ENCODE measurements around the gene CDK5RAP2.
A peak's percentile ranks its signal among the peaks of the same experiment; 100 is the strongest.
"Not testable (repeated sequence)": the region's sequence is repeated elsewhere in the genome, so short reads cannot be mapped to it uniquely, and the experiment has no call there.

CDK5RAP2 gene

DNA sequence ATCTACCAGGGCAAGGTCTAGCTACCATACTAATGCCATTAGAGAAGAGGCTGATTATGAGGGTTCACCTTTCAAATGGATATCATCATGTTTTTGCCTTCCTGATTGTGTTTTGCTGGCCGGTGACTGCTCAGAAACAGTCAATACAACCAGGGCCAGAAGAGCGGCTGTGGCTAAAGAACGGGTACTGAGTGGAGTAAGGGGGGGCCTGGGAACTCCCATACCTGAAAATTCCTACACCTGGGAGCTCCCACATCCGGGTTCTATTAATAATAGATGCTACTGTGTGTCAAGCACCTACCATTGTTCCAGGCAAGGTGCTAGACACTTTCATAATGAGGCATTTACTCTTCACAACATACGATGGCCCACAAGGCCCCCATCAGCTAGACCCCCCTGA is 79.2 kb downstream of the CDK5RAP2 start:
- H3K36me3 ChIP-seq (ENCODE audit: insufficient read depth, low read depth, low read length), result peaks cover 44% of the 10 kb centered on the region

DNA sequence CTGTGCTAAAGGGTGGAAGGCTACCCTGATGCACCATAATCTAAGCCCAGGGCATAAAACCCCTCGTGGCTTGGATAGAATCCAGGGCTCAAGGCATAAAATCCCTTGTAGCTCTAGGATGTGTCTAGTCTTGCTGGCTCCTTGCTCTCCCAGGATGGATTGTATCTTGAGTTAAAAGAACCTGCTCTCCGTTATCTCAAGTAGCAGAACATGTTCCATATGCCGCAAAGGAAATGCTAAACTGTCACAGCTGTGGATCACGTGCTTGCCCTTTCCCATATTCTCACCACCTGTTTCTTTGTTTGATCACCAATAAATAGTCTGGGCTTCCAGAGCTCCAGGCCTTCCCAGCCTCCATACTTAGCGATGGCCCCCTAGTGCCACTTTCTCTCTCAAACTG is 82.1 kb downstream of the CDK5RAP2 start:
- not testable (repeated sequence) for H3K9me3 ChIP-seq (ENCODE audit: insufficient read depth, low read depth, low read length); H3K4me1 ChIP-seq (ENCODE audit: insufficient read depth, low read length); H3K27ac ChIP-seq (ENCODE audit: low read length); H3K9ac ChIP-seq (ENCODE audit: low read depth, low read length); H3K4me3 ChIP-seq (ENCODE audit: low read length); H3K27me3 ChIP-seq (ENCODE audit: insufficient read depth, low read length)
- H3K36me3 ChIP-seq (ENCODE audit: insufficient read depth, low read depth, low read length), result peaks cover 30% of the 10 kb centered on the region

More for the DNA sequence above, 79.2 kb downstream of the CDK5RAP2 start:
- no peaks in the 10 kb centered on the region for H3K4me1 ChIP-seq (ENCODE audit: insufficient read depth, low read length)
- peaks cover 10% of the 10 kb centered on the region for H3K9me3 ChIP-seq (ENCODE audit: insufficient read depth, low read depth, low read length)
- H3K4me3 ChIP-seq (ENCODE audit: low read length), result no peak overlapping the region
- H3K9ac ChIP-seq (ENCODE audit: low read depth, low read length), result no peak overlapping the region
- H3K27ac ChIP-seq (ENCODE audit: low read length), result no peak overlapping the region
- no peaks in the 10 kb centered on the region for H3K27me3 ChIP-seq (ENCODE audit: insufficient read depth, low read length)

DNA sequence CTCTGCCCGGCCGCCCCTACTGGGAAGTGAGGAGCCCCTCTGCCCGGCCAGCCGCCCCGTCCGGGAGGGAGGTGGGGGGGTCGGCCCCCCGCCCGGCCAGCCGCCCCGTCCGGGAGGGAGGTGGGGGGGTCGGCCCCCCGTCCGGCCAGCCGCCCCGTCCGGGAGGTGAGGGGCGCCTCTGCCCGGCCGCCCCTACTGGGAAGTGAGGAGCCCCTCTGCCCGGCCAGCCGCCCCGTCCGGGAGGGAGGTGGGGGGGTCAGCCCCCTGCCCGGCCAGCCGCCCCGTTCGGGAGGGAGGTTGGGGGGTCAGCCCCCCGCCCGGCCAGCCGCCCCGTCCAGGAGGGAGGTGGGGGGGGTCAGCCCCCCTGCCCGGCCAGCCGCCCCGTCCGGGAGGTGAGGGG is 83.5 kb downstream of the CDK5RAP2 start:
- not testable (repeated sequence) for H3K9me3 ChIP-seq (ENCODE audit: insufficient read depth, low read depth, low read length); H3K27ac ChIP-seq (ENCODE audit: low read length); H3K27me3 ChIP-seq (ENCODE audit: insufficient read depth, low read length); H3K4me3 ChIP-seq (ENCODE audit: low read length); H3K4me1 ChIP-seq (ENCODE audit: insufficient read depth, low read length); H3K9ac ChIP-seq (ENCODE audit: low read depth, low read length)
- H3K36me3 ChIP-seq (ENCODE audit: insufficient read depth, low read depth, low read length), result peaks cover 16% of the 10 kb centered on the region

DNA sequence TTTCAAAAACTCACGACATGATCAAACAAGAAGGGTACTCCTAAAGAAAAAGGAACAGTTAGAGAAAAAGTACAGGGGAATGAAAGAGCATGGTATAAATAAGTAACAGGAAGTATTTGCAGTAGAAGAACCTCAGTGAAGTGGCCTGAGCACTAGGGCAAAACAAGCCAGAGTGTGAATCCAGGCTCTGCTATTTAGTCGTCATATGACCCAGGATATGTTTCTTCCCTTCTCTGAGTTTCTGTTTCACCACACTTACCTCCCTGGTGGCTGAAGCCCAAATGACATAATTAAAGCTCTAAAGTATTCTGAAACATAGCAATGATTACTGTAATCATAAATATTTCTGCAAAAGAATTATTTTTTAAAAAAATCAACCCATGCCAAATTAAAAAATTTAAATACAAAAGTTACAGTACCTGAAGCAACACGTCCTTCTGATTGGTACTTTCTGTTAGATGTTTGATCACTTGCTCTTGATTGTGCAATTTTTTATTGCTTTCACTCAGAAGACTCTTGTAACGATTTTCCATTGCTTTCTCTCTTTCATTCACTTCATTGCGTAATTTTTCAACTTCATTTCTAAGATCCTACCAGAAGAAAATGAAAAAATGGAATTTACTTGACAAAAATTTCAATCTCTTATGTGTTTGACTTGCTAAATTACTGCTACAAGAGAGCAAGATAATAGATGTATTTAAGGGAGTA is 88.9 kb downstream of the CDK5RAP2 start:
- H3K4me3 ChIP-seq (ENCODE audit: low read length), result no peak overlapping the region
- peaks cover 6% of the 10 kb centered on the region; the same call in 1 of the 2 replicates for H3K4me1 ChIP-seq (ENCODE audit: insufficient read depth, low read length)
- peaks cover 50% of the 10 kb centered on the region for H3K36me3 ChIP-seq (ENCODE audit: insufficient read depth, low read depth, low read length)
- no peak overlapping the region for H3K27ac ChIP-seq (ENCODE audit: low read length)
- H3K9ac ChIP-seq (ENCODE audit: low read depth, low read length), result no peak overlapping the region; the same call in 1 of the 2 replicates
- no peaks in the 10 kb centered on the region for H3K9me3 ChIP-seq (ENCODE audit: insufficient read depth, low read depth, low read length)
- no peaks in the 10 kb centered on the region for H3K27me3 ChIP-seq (ENCODE audit: insufficient read depth, low read length)

DNA sequence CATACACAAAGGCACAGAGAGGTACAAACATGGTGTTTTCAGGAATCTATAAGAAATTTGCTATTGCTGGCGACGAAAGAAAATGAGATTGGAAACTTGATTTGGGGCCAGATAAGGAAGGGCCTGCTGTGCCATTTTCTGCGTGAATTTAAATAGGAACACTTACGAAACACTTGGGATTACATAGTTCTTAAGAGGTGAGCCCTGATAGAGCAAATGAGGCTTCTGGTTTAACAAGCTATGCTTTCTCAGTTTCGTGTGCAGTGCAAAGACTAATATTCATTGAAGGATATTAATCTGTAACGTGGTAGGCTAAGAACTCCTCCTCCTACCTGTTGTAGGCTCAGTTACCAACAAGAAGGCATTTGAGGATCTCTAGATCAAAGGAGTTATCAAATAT is 93.1 kb downstream of the CDK5RAP2 start:
- H3K9ac ChIP-seq (ENCODE audit: low read depth, low read length), result no peak overlapping the region
- H3K9me3 ChIP-seq (ENCODE audit: insufficient read depth, low read depth, low read length), result no peaks in the 10 kb centered on the region
- H3K4me1 ChIP-seq (ENCODE audit: insufficient read depth, low read length), result peaks cover 18% of the 10 kb centered on the region
- no peak overlapping the region for H3K27ac ChIP-seq (ENCODE audit: low read length)
- H3K27me3 ChIP-seq (ENCODE audit: insufficient read depth, low read length), result no peaks in the 10 kb centered on the region
- peaks cover 80% of the 10 kb centered on the region for H3K36me3 ChIP-seq (ENCODE audit: insufficient read depth, low read depth, low read length)
- no peak overlapping the region for H3K4me3 ChIP-seq (ENCODE audit: low read length)

DNA sequence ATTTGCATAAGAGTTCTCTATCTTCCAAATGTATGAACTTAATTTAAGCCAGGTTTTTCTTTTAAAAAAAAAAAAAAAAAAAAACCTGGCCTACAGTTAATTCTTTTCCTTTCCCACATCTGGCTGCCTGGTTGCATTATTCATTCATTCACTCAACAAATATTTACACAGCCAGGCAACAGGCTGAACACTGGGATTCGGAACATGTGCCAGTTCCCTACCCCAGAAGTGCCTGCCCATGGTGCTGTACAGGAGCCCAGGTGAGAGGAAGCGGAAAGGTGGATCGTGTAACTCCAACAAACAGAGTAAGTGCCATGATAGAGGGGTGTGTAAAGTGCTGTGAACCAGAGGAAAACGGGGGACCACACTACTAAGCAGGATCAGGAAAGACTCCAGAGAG is 93.6 kb downstream of the CDK5RAP2 start:
- H3K27me3 ChIP-seq (ENCODE audit: insufficient read depth, low read length), result no peaks in the 10 kb centered on the region
- H3K9ac ChIP-seq (ENCODE audit: low read depth, low read length), result no peak overlapping the region
- H3K36me3 ChIP-seq (ENCODE audit: insufficient read depth, low read depth, low read length), result peaks cover 81% of the 10 kb centered on the region
- peaks cover 15% of the 10 kb centered on the region for H3K4me1 ChIP-seq (ENCODE audit: insufficient read depth, low read length)
- H3K27ac ChIP-seq (ENCODE audit: low read length), result no peak overlapping the region
- H3K9me3 ChIP-seq (ENCODE audit: insufficient read depth, low read depth, low read length), result no peaks in the 10 kb centered on the region
- H3K4me3 ChIP-seq (ENCODE audit: low read length), result no peak overlapping the region

DNA sequence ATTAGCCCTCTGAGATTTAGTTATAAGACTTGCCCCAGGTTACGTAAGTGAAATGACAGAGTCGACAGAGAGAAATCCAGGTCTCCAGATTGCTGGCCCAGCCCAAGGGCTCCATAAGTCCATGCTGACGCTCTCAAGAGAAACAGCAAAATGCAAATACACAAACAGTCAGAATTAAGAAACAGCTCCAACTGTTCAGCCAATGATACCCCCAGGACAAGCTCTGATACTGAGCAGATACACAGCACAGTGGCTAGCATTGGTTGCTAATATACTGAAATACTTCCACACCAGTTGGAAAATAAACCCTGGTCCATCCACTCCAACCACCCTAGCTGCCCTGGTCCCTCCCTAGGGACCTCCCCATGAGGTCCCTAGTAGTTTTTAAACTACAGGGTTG is 94.2 kb downstream of the CDK5RAP2 start:
- no peak overlapping the region for H3K27ac ChIP-seq (ENCODE audit: low read length)
- peaks cover 13% of the 10 kb centered on the region for H3K4me1 ChIP-seq (ENCODE audit: insufficient read depth, low read length)
- peaks cover 76% of the 10 kb centered on the region for H3K36me3 ChIP-seq (ENCODE audit: insufficient read depth, low read depth, low read length)
- H3K9me3 ChIP-seq (ENCODE audit: insufficient read depth, low read depth, low read length), result no peaks in the 10 kb centered on the region
- no peak overlapping the region for H3K4me3 ChIP-seq (ENCODE audit: low read length)
- H3K27me3 ChIP-seq (ENCODE audit: insufficient read depth, low read length), result no peaks in the 10 kb centered on the region
- H3K9ac ChIP-seq (ENCODE audit: low read depth, low read length), result no peak overlapping the region

DNA sequence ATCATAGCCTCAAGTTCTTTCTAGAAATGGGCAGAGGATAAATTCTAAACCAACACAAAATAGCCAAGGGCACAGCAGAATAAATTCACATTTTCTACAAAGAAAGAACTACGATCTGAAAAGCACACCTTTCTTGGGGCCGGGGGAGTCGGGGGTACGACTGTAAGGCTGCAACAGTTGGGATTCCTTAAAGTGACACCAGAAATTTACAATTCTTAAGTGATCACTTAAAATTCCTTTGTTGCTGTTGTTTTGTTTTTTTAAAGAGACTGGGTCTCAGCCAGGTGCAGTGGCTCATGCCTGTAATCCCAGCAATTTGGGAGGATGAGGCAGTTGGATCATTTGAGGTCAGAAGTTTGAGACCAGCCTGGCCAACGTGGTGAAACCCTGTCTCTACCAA is 95.8 kb downstream of the CDK5RAP2 start:
- peaks cover 63% of the 10 kb centered on the region for H3K36me3 ChIP-seq (ENCODE audit: insufficient read depth, low read depth, low read length)
- no peak overlapping the region for H3K27ac ChIP-seq (ENCODE audit: low read length)
- H3K27me3 ChIP-seq (ENCODE audit: insufficient read depth, low read length), result no peaks in the 10 kb centered on the region
- 0 out of 2 replicates have a peak overlapping the region, but pooled peaks have one; percentile 1 for H3K9ac ChIP-seq (ENCODE audit: low read depth, low read length)
- no peak overlapping the region for H3K4me3 ChIP-seq (ENCODE audit: low read length)
- H3K9me3 ChIP-seq (ENCODE audit: insufficient read depth, low read depth, low read length), result no peaks in the 10 kb centered on the region
- H3K4me1 ChIP-seq (ENCODE audit: insufficient read depth, low read length), result peaks cover 15% of the 10 kb centered on the region

DNA sequence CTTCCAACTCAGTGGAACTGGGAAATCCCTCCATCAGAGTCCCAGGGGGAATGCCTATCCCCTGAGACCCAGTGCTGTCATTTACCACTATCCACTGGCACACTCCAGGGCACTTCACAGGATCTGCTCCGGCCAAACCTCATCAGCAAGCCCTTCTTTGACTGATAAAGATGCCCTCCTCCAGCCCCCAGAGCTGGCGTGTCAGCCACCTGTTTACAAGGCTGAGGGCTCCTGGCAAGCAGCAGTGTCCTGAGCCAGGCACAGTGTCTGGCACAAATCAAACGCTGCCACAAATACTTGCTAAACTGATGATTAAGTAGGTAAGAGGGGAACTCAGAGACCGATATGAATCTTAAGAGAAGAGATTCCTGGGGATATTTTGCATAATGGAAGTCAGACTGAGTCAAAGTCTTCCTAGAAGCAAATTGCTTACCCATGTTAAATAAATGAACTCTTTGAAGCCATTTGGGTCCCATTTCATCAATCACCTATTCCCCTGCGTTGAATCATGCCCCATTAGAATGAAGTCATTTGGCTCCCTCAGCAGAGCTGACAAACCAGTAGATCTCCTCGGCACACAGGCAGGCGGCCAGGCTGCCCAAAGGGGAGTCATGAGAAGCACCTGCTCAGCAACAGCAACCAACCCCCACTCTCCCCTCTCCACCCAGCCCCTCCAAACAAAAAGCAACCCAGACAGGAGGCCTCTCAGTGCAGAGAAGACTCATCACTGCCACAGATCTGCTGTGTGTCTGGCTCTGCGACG is 97.4 kb downstream of the CDK5RAP2 start:
- H3K4me3 ChIP-seq (ENCODE audit: low read length), result no peak overlapping the region
- no peaks in the 10 kb centered on the region for H3K27me3 ChIP-seq (ENCODE audit: insufficient read depth, low read length)
- no peak overlapping the region for H3K9ac ChIP-seq (ENCODE audit: low read depth, low read length)
- H3K27ac ChIP-seq (ENCODE audit: low read length), result no peak overlapping the region
- H3K36me3 ChIP-seq (ENCODE audit: insufficient read depth, low read depth, low read length), result peaks cover 51% of the 10 kb centered on the region
- no peaks in the 10 kb centered on the region for H3K9me3 ChIP-seq (ENCODE audit: insufficient read depth, low read depth, low read length)
- peaks cover 15% of the 10 kb centered on the region for H3K4me1 ChIP-seq (ENCODE audit: insufficient read depth, low read length)

DNA sequence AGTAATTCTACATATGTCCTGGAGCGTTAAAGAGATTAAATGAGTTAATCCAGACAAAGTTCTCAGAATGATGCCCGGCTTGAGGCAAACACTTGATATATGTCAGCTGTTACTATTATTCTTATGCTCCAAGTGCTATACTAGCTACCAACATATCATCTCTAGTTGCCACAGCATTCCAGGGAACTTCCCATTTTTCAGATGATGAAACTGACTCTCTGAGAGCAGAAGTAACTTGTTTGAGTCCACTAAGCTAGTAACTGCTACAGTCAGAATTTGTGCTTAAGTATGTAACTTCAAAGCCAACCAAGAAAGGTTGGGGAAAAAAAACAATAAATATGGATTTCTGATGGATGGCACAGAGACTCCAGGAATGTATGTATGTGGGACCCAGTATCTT is 98.1 kb downstream of the CDK5RAP2 start:
- no peaks in the 10 kb centered on the region for H3K27me3 ChIP-seq (ENCODE audit: insufficient read depth, low read length)
- H3K4me3 ChIP-seq (ENCODE audit: low read length), result no peak overlapping the region
- H3K9ac ChIP-seq (ENCODE audit: low read depth, low read length), result no peak overlapping the region
- H3K27ac ChIP-seq (ENCODE audit: low read length), result no peak overlapping the region
- peaks cover 49% of the 10 kb centered on the region for H3K36me3 ChIP-seq (ENCODE audit: insufficient read depth, low read depth, low read length)
- H3K4me1 ChIP-seq (ENCODE audit: insufficient read depth, low read length), result peaks cover 15% of the 10 kb centered on the region
- H3K9me3 ChIP-seq (ENCODE audit: insufficient read depth, low read depth, low read length), result no peaks in the 10 kb centered on the region

DNA sequence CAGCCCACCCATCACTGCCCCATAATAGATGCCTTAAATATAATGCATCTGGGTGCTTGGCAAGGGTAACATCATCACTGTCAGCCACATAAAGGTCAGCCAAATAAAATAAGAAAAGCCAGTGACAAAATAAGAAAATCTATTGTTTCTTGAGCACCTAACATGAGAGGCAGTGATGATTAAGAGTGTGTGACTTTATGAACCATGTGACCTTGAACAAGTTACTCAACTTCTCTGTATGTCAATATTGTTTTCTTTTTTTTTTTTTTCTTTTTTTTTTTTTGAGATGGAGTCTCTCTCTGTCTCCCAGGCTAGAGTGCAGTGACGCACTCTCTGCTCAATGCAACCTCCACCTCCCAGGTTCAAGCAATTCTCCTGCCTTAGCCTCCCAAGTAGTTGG is 98.7 kb downstream of the CDK5RAP2 start:
- Histone ChIP-seq H3K4me3 (ENCODE audit: low read length) (no peak overlapping the region), H3K9ac (ENCODE audit: low read depth, low read length) (no peak overlapping the region), H3K27ac (ENCODE audit: low read length) (no peak overlapping the region), H3K9me3 (ENCODE audit: insufficient read depth, low read depth, low read length) (no peaks in the 10 kb centered on the region), H3K4me1 (ENCODE audit: insufficient read depth, low read length) (peaks cover 15% of the 10 kb centered on the region), H3K36me3 (ENCODE audit: insufficient read depth, low read depth, low read length) (peaks cover 49% of the 10 kb centered on the region), H3K27me3 (ENCODE audit: insufficient read depth, low read length) (no peaks in the 10 kb centered on the region)

DNA sequence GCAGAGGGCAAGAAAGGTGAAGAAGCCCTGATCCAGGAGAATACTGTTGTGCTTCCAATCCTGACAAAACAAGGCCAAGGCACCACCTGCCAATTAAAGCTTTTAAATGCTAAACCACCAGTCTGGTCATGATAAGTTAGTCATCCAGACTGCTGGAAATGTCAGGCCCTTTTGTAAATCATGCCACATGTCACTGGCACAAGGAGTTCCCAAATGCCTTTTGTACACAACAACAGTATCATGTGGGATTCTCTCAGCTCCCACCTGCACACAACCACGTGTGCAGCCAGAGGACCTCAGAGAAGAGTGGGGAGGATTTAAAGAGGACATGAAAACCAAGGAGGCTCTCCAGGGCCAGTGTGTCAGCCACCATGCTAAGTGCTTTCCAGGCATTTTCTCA is 99.3 kb downstream of the CDK5RAP2 start:
- Histone ChIP-seq H3K27me3 (ENCODE audit: insufficient read depth, low read length) (no peaks in the 10 kb centered on the region), H3K9ac (ENCODE audit: low read depth, low read length) (no peak overlapping the region), H3K4me1 (ENCODE audit: insufficient read depth, low read length) (peaks cover 15% of the 10 kb centered on the region), H3K36me3 (ENCODE audit: insufficient read depth, low read depth, low read length) (peaks cover 49% of the 10 kb centered on the region), H3K27ac (ENCODE audit: low read length) (no peak overlapping the region), H3K9me3 (ENCODE audit: insufficient read depth, low read depth, low read length) (no peaks in the 10 kb centered on the region), H3K4me3 (ENCODE audit: low read length) (no peak overlapping the region)
